ENCODE results near the gene HSD3B2.

DNA sequence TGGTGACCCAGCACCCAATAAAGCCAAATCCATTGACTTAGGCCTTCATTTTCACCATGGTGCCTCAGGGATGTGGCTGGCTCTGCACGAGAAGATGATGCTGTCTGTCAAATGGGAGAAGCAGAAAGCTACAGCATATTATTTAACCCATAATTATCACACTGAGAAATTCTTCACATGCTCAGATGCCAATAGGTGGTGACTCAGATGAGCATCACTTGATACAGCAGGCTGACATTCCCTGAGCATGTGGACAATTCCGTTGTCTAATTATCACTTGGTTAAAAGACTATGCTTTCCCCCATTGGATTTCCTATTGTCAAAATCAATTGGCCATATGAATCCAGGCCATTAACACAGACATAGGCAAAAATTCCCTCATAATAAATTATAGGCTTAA, 48.0 kb downstream of the HSD3B2 start:
- TF ChIP-seq, protein P1, sequence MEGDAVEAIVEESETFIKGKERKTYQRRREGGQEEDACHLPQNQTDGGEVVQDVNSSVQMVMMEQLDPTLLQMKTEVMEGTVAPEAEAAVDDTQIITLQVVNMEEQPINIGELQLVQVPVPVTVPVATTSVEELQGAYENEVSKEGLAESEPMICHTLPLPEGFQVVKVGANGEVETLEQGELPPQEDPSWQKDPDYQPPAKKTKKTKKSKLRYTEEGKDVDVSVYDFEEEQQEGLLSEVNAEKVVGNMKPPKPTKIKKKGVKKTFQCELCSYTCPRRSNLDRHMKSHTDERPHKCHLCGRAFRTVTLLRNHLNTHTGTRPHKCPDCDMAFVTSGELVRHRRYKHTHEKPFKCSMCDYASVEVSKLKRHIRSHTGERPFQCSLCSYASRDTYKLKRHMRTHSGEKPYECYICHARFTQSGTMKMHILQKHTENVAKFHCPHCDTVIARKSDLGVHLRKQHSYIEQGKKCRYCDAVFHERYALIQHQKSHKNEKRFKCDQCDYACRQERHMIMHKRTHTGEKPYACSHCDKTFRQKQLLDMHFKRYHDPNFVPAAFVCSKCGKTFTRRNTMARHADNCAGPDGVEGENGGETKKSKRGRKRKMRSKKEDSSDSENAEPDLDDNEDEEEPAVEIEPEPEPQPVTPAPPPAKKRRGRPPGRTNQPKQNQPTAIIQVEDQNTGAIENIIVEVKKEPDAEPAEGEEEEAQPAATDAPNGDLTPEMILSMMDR (optimal IDR thresholded peaks at IDR 0.05 in 1 of 3, IDR thresholded peaks at IDR 0.05 in 1 of 3, conservative IDR thresholded peaks at IDR 0.05 in 1 of 3; ENCODE audit: extremely low read depth in 1 of 3, insufficient read depth in 2 of 3, low read length in 3 of 3), result no peak
- TF ChIP-seq EZH2 (IDR thresholded peaks at IDR 0.05; ENCODE audit: low read length), result no peak

All from keratinocyte (primary cell).